Kidney capillary endothelial cell (primary cell): ENCODE measurements around the gene COL8A2.

ENCODE experiments used
- DNase-seq: peaks from one replicate; pipeline ENCODE4 v3.0.0-alpha.2; 2018; ENCODE audit warnings: low spot score

The COL8A2 gene

DNA sequence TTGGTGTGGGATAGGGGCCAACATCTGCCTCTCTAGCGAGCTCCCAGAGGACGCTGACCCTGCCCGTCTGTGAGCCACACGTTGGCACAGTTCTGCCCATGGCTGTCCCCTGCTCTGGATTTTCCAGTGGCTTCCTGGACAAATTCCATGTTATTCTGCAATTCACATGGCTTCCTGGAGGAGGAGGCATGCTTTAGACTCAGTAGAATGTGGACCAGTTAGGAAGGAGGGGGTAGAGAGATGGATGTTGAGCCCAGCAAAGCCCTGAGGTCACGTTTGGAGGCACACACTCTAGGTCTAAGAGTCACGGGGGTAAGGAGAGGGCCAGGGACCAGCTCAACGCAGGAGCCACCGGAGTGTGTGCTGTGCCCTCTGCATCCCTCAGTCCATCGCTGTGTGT is 12.2 kb downstream of the COL8A2 start:
- no peak for DNase-seq

GRCh38 chr1:36111151-36111550 is 13.9 kb downstream of the COL8A2 start:
- no peak for DNase-seq

DNA sequence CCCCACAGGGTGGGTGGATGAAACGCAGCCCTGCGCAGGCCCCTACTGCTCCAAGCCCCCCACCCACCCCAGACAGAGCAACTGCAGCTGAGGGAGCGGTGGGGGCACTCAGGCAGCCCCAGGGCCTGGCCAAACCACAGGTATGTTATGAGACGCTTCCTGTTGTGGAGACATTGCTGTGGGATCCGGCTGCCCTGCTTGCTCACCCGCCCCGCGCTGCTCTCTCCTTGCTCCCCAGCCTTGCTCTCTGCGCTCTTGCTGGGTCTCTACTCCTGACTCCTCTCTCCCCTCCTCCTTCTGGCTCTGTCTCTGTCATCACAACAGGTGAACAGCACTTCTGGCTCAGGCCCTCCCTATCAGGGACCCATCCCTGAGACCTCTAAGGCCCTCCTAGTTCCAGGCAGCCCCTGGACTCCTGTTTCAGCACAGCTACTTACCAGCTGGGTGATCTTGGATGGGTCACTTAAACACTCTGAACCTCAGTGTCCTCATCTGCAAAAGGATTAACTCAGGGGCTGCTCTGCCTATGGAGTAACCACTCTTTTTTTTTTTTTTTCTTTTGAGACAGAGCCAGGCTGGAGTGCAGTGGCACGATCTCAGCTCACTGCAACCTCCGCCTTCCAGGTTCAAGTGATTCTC is 15.9 kb downstream of the COL8A2 start:
- no peak for DNase-seq

DNA sequence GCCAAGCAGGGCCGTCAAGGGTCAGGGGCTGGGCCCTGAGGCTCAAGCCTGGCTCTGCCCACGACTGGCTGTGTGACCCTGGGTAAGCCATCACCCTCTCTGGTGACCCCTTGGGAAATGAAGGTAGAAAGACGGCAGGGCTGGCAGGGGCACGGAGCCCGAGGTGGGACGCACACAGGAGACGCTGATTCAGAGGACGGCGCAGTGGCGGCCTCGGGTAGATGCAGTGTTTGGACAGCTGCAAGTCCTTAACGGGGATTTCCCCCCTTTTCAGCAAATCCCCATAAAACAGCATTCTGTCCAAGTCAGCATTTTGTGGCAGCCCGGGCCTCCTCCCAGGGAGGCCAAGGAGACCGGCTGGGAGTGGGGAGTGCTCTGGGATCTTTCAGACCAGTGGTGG is 16.7 kb downstream of the COL8A2 start:
- no peak for DNase-seq

DNA sequence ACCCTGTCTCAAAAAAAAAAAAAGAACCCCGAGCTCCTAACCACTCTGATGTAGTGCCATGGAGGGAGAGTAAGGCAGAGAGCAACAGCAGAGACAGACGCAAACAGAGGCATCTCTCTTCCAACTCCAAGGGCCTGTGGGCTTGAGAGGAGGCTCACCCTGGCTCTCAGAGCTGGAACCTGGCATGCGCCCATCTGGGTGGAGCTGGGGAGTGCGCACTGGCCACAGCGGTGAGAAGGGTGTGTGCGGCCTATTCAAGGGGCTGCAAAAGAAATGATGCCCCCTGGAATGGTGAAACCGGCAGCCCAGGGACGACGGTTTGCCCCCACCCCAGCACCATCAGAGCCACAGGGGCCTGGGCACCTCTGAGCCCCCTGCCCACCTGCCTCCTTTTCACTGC is 17.6 kb downstream of the COL8A2 start:
- no peak for DNase-seq

DNA sequence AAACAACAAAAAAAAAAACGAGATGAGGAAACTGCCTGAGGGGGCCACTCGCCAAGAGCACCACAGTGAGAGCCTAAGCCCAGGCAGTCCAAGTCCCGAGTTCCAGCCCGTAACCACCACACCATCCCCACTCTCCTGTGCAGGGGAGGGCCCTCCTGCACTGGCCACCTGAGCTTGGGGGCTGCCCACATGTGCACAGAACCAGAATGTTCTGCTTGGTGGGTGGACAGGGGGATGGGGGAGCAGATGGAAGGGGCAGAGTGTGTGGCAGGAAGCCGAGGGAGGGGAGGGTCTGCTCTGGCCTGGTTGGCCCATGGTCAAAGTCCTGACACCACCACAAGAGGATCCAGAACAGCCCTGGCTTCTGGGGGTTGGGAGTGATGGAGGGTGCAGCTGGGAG is 18.8 kb downstream of the COL8A2 start:
- no peak for DNase-seq

GRCh38 chr1:36101546-36101945 is 23.5 kb downstream of the COL8A2 start:
- no peak for DNase-seq

DNA sequence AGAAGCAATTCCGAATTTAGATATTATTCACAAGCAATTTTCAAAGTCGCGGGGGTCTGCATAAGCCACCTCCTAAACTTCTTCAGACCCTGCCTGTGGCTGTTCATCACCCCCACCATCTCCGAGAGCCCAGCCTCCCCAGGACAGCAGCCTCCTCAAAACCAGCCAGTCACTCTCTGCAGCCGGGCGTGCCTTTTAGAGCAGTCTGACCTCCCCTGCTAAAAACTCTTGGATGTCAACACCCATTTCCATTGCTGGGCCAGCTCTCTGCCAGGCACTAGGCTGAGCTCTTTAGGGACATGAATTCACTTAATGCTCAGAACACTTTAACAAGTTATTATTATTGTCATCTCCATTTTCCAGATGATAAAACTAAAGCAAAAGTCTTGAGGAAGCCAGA is 24.6 kb downstream of the COL8A2 start:
- no peak for DNase-seq

GRCh38 chr1:36099681-36100341 is 25.2 kb downstream of the COL8A2 start:
- peak; percentile 69 for DNase-seq

DNA sequence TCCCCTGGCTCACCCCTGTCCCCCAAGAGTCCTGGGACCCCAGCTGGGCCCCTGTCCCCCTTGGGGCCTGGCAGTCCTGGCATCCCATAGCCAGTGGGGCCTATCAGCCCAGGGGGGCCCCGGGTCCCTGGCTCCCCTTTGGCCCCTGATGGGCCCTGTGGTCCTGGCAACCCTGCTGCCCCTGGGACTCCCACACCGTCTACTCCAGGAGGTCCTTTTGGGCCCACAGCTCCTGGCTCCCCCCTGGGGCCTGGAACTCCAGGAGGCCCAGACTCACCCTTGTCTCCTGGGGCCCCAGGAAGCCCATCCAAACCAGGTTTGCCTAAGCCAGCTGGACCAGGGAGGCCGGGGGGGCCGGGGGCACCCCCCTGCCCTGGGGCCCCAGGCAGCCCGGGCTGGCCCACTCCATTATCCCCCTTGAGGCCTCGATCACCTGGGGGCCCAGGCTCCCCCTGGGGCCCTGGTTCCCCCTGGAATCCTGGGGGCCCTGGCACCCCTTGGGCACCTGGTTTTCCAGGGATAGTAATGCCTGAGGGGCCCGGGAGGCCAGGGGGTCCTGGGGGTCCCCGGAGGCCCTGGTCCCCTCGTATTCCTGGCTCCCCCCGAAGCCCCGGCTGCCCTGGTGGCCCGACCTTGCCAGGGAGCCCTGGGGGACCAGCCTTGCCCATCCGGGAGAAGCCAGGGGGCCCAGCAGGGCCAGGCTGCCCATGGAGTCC is 26.2 kb downstream of the COL8A2 start:
- no peak for DNase-seq

GRCh38 chr1:36097693-36098585 is 27.1 kb downstream of the COL8A2 start:
- DNase-seq = no peak

- DNase-seq = no peak
These were observed 28.3 kb downstream of the COL8A2 start for GRCh38 chr1:36096500-36097432.

DNA sequence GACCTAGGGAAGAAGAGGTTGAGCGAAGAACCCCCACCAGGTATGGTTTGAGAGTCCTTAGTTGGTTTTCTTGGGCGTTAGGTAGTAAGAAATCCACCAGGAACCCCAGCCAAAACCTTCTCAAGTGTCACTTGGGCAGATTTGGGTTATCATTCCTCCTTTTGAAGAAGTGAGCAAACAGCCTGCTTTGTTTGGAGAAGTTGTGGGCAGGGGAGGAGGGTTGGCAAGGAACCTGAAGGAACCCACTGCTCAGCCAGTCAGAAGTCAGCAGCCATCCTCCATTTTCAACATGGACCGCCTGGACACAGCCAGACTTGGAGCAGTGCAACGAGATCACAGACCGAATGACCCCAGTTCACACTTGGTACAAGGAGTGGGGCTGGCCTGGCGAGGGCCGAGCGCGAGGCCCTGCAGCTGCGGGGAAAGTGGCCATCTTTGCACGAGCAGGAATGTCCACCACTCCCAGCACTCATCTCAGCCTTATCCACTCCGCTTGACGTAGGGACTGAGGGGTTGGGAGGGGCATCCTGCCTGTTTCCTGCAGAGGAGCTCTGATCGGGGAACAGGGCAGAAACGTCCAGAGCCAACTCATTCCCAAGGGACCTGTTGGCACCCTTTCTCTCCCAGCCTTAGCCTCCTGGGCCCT is 29.1 kb downstream of the COL8A2 start:
- DNase-seq = no peak

DNA sequence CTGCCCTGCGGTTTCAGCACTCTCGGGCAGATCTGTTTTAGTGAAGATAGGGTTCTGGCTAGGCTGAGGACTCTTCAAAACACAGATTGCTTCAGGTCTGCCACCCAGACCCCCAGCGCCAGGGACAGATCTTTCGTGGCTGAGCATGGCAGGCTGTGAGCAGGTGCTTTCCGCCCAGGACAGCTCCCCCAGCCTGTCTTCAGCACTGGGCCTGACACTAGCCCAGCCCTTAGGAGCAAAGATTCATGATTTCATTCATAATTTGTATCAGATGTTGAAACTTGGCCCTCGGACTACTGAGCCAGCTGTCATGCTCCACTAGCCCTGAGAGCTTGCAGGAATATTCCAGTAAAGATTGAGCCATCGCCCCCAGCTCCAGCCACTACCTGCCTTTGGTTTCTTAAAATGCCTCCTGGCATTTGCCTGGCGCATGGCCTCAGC is 30.4 kb downstream of the COL8A2 start:
- no peak for DNase-seq

GRCh38 chr1:36093929-36094328 is 31.1 kb downstream of the COL8A2 start:
- DNase-seq = no peak

GRCh38 chr1:36093226-36093625 is 31.8 kb downstream of the COL8A2 start:
- no peak for DNase-seq

GRCh38 chr1:36092798-36093185 is 32.2 kb downstream of the COL8A2 start:
- DNase-seq = no peak

DNA sequence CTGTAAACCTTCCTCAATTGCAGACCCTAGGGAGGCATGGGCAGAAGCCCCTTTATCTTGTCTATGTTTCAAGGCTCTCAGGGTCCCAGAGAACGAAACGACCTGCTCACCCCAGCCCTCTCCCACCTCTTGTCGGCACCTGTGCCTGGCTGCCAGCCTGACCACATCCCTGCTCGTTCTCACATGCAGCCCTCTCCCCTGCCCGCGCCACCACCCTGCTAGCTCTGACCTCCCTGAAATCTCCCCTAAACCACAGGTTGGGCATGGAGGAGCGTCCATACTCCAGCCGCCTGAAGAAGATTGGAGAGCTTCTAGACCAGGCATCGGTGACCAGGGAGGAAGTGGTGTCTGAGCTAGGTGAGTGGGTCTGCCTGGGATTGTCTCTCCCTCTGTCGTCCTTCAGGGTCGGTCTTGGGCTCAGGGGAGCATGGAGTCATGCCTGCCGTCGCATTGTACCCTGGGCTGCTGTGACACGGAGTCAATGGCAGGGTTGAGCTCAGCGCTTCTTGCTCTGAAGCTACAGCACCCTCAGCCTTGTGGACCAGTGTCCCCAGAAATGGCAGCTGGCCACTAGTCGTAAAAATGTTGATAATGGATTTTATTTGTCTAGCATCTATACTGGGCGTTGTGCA is 32.7 kb downstream of the COL8A2 start:
- no peak for DNase-seq

GRCh38 chr1:36091698-36092097 is 33.3 kb downstream of the COL8A2 start:
- no peak for DNase-seq

DNA sequence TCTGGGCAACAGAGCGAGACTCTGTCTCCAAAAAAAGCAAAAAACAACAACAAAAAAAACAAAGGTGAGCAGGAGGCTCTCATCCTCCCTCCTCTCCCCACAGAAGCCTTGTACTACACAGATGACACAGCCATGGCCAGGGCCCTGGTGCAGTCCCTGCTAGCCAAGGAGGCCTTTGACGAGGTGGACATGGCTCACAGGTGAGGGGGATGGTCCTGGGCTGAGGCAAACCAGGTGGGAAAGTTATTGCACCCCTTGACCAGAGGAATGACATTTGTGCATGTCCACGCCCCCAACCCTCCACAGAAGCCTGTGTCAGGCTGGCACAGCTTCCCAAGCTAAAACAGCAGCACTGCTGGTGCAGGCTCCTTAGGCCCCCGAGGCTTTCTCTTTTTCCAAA is 33.9 kb downstream of the COL8A2 start:
- DNase-seq = no peak
